Suprapubic skin (tissue), 4 donors: ENCODE results near the gene HTR3B.

Experiments used
- CTCF ChIP-seq, 2 donors: fragments of 200-600 bp in 1 of 2; fragments of 450-650 bp in 1 of 2; sonication (generic) in 1 of 2; IDR thresholded peaks; one replicate each; pipeline ENCODE4 v1.5.1; 2016 to 2019; ENCODE audit warnings: antibody characterized with exemption in 2 of 2, mild to moderate bottlenecking in 1 of 2, moderate library complexity in 1 of 2
- POLR2A ChIP-seq, 2 donors: fragments of 450-650 bp; IDR thresholded peaks; one replicate each; pipeline ENCODE4 v1.6.1; 2017; ENCODE audit warnings: antibody characterized with exemption in 2 of 2, mild to moderate bottlenecking in 2 of 2, moderate library complexity in 2 of 2
- POLR2AphosphoS5 ChIP-seq, 3 donors: sonication (generic); formaldehyde crosslinking; IDR thresholded peaks; one replicate each; pipeline ENCODE4 v1.6.1; 2017; ENCODE audit warnings: antibody characterized with exemption in 3 of 3

- TF ChIP-seq CTCF (IDR thresholded peaks at IDR 0.05): no peak
- no peak for TF ChIP-seq POLR2AphosphoS5 (IDR thresholded peaks at IDR 0.05)
- TF ChIP-seq POLR2A (IDR thresholded peaks at IDR 0.05): no peak
Measured at GRCh38 chr11:113908098-113908497, 3.5 kb downstream of the HTR3B start.
